Sigmoid colon (tissue), 4 donors: ENCODE data around the gene RAD52.

ENCODE experiments used
- POLR2A ChIP-seq, 2 donors: fragments of 450-650 bp; IDR thresholded peaks; one replicate each; pipeline ENCODE4 v1.6.1; 2016; ENCODE audit warnings: antibody characterized with exemption in 2 of 2, mild to moderate bottlenecking in 2 of 2, moderate library complexity in 2 of 2
- POLR2AphosphoS5 ChIP-seq, 4 donors: sonication (generic); formaldehyde crosslinking; IDR thresholded peaks; one replicate each; pipeline ENCODE4 v1.6.1; 2017; ENCODE audit warnings: antibody characterized with exemption in 4 of 4
- TF ChIP-seq, protein P1 (sequence below), 4 experiments: fragments of 450-650 bp in 3 of 4; fragments of 200-600 bp in 1 of 4; IDR thresholded peaks; one replicate each; pipeline ENCODE4 v1.5.1; 2016 to 2019; ENCODE audit warnings: antibody characterized with exemption in 4 of 4, mild to moderate bottlenecking in 3 of 4, moderate library complexity in 2 of 4

- TF ChIP-seq, protein P1, sequence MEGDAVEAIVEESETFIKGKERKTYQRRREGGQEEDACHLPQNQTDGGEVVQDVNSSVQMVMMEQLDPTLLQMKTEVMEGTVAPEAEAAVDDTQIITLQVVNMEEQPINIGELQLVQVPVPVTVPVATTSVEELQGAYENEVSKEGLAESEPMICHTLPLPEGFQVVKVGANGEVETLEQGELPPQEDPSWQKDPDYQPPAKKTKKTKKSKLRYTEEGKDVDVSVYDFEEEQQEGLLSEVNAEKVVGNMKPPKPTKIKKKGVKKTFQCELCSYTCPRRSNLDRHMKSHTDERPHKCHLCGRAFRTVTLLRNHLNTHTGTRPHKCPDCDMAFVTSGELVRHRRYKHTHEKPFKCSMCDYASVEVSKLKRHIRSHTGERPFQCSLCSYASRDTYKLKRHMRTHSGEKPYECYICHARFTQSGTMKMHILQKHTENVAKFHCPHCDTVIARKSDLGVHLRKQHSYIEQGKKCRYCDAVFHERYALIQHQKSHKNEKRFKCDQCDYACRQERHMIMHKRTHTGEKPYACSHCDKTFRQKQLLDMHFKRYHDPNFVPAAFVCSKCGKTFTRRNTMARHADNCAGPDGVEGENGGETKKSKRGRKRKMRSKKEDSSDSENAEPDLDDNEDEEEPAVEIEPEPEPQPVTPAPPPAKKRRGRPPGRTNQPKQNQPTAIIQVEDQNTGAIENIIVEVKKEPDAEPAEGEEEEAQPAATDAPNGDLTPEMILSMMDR (IDR thresholded peaks at IDR 0.05), result no peak
- TF ChIP-seq POLR2A (IDR thresholded peaks at IDR 0.05), result no peak
- TF ChIP-seq POLR2AphosphoS5 (IDR thresholded peaks at IDR 0.05), result no peak
Observed at GRCh38 chr12:916240-916639, 33.3 kb downstream of the RAD52 start.
